ENCODE measurements around the gene FKRP.

Gene FKRP

DNA sequence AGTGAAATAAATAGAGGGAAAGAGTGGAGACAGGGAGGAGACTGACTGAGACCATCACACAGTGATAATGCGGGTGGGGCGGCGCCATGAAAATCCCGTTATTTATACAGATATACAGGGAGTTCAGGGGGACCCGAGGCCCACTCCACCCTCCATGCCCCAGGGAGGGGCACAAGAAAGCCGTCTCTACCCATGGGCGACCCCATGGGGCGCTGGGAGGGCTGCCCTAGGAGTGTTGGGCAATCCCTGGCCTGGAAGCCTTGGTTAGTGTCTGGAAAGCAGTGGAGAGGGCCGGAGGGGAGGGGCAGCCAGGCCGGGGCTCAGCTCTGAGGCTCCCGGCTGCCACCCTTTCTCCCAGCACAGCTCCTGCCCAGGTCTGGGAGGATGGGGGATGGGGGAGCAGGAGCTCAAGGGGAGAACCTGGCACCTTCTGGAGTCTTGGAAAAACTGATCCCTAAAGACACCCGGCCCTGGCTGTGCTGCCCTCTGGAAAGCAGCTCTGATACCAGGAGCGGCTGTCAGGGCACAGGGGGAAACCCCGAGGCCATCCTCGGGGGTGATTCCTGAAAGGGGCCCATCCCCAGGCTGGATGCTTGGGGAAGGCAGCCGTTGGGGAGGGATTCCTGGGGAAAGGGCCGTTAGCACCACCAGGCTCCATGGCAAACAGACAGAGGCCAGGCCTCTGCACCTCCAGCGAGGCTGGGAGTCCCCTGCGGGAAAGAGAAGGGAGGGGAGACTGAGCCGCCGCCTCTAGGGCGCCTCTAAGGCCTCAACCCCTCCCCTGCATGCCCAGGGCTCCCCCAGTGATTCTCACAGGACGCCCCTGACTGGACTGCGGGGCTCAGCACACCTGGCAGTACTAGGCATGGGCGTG is 26.0 kb upstream of the FKRP start:
- DNase-seq (ENCODE audit: low spot score): no peak

DNA sequence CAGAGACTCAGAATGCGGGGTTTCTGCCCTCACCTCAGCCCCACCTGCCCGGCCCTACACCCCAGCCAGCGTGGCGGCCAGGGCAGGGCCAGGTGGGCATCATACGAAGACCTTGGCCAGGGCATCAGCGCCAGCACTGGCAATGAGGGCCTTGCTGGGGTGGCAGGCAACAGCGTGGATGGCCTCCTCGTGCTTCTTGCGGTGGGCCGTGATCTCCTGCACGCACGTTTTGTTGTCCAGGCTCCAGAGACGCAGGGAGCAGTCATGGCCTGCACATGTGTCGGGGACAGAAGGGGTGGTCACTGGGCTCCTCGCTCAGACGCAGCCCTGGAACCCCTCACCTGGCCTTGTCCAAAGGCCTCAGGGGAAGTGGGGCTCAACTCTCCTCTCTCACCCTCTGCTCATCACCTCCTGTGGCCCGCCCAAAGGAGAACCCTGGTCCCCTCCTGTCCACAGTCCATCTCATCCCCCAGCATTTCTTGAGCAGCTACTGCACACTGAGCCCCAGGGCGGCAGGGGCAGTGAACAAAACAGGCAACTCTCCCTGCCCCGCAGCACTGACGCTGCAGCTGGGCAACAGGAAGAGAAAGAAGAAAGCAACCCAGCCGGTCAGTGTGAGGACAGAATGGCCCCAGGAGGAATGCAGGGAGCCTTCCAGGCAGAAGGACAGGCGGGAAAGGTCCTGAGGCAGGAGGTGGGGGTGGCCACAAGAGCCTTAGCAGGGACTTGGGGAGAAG is 25.2 kb upstream of the FKRP start:
- DNase-seq (ENCODE audit: low spot score): no peak

- DNase-seq (ENCODE audit: low spot score): no peak
Observed at GRCh38 chr19:46721269-46722003, 24.4 kb upstream of the FKRP start.

DNA sequence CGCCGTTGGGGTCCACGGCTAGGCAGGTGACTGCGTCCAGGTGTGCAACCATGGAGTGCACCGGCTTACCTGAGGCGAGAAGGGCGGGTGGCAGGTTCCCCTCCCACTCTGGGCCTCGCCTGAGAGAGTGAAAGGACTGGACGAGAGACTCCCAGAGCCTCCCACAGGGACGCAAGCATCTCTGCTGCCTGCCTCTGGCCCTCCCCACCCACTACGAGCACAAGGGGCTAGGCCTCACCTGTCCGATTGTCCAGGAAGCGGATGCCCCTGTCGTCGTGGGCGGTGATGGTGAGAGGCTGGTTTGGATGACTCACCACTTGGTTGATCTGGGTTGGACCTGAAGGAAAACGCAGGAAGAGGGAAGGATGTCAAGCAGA is 23.9 kb upstream of the FKRP start:
- no peak for DNase-seq (ENCODE audit: low spot score)

DNA sequence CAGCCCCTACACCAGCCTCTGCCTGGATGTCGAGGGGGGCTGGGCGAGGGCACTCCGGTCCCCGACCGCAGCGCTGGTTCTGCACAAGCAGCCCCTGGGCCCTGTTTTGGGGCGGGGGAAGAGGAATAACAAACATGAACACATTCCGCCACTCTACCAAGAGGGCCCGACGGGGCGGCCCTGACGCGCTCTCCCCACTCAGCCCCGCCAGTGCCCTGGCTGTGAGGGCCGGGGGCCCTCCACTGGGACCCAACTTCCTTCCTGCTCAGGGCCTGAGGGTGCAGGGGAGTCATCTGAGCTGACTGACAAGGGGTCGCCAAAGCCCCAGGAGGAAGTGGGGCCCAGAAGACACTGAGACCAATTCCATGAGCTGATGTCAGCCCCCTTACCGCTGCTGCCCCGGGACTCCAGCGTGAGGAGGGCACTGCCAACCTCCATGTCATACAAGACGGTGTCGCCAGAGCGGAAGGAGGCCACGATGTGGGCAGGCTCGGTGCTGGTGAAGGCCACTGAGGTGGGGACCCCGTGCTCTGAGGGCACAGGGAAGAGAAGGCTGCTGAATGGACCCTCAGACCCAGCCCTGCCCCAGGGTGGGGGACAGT is 23.3 kb upstream of the FKRP start:
- no peak for DNase-seq (ENCODE audit: low spot score)

GRCh38 chr19:46723023-46723461 is 22.8 kb upstream of the FKRP start:
- DNase-seq (ENCODE audit: low spot score): no peak

- DNase-seq (ENCODE audit: low spot score): no peak
Observed at GRCh38 chr19:46723471-46723870, 22.4 kb upstream of the FKRP start.

DNA sequence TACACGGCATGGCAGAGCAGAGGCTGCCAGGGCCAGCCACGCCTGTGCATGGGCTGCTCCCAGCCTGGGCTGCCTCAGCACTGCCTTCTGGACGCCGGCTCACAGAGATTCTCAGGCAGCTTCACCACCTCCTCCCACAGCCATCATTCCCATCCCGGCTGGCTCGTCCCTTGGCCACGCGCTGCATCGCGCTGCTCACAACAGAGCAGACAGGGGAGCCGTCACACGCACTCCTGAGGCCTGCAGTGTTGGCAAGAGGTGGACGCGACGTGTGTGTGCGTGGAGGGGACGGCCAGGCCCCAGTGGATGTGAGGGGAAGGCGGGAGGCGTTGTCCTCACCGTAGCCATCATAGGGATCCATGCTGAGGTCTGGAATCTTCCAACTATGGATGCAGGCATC is 21.4 kb upstream of the FKRP start:
- no peak for DNase-seq (ENCODE audit: low spot score)

GRCh38 chr19:46725036-46725820 is 20.6 kb upstream of the FKRP start:
- DNase-seq (ENCODE audit: low spot score): no peak

- no peak for DNase-seq (ENCODE audit: low spot score)
Observed at GRCh38 chr19:46725859-46726393, 19.9 kb upstream of the FKRP start.

GRCh38 chr19:46726551-46726950 is 19.3 kb upstream of the FKRP start:
- no peak for DNase-seq (ENCODE audit: low spot score)

DNA sequence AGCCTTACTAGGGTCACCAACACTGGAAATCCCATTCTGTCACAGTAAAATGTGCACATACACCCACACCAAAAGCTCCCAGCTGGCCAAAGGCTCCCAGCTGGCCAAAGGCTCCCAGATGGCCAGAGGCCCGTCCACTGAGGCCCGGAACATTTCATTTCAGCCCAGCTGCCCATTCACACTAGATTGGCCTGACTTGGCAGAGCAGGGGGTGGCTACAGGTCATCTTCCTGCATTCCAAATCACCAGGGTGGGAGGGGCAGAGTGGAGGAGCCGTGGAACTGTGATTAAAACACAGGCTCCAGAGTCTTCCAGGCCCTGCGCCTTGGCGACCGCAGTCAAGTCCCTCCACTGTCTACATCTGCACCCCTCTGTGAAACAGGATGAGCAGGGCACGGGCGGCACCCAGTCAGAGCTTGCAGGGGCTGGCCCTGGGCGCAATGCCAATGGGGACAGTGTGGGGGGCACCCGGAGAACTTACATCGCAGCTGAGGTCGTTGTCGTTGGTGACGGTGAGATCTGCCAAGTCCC is 18.8 kb upstream of the FKRP start:
- no peak for DNase-seq (ENCODE audit: low spot score)

GRCh38 chr19:46727757-46728156 is 18.1 kb upstream of the FKRP start:
- no peak for DNase-seq (ENCODE audit: low spot score)

DNA sequence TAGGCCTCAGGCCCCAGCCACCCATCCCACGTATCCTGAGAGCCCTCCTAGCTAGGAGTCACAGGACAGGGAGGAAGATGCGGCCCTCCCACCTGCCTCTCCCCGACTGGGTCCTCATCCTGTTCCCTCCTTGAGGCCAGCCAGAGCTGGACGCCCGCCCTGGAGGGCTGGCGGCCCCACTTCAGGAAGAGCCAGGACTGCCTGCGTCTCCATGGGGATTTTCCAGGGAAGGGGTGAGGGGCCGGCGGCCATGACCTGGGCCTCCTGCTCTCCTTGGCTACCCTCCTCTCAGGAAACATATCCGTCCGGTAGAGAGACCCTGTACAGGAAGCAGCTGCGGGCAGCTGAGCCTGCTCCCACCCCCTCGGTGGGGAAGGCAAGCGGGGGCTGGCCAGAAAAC is 17.6 kb upstream of the FKRP start:
- no peak for DNase-seq (ENCODE audit: low spot score)

DNA sequence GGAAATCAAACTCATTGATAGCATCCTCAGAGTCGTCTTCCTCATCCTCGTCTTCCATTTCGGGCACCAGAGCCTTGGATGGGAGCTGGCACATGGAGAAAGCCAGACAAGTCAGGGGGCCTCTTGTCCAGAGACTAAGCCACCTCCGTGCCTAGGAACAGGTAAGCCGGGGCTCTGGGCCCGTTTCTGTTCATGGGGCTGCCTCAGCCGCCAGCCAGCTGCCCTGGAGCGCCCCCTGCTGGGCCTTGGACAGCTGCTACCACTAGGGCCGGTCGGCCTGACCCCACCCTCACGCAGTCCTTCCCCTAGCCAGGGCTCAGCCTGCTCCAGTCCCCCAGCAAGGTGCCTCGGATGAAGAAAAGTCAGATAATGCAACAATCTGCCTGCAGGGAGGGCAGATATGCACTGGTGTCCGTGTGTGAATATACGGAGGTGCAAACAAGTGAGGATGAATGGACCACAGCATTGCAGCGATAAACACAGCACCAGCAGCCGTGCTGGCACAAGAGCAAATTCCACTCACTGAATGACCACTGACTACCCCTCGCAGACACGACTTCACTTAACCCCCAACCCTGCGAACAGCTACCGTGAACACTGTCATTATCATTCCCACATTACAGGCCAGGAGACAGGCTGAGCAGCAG is 17.0 kb upstream of the FKRP start:
- DNase-seq (ENCODE audit: low spot score): no peak

DNA sequence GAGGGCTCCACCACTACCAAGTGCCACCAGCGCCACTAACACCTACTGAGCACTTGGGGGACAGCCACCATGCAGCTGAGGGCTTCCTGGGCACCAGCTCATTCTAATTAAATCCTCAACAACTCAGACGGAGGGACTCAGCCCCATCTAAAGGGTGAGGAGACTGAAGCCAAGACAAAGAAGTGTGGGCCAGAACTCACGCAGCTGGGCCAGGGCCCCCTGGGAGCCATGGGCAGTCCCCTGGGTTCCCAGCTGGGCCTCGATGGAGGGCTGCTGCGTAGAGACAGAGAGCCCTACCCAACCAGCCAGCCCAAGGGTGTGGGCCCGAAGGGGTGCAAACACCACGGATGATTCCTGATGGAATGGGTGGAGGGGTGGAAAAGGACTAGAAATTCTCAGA is 16.2 kb upstream of the FKRP start:
- no peak for DNase-seq (ENCODE audit: low spot score)

DNA sequence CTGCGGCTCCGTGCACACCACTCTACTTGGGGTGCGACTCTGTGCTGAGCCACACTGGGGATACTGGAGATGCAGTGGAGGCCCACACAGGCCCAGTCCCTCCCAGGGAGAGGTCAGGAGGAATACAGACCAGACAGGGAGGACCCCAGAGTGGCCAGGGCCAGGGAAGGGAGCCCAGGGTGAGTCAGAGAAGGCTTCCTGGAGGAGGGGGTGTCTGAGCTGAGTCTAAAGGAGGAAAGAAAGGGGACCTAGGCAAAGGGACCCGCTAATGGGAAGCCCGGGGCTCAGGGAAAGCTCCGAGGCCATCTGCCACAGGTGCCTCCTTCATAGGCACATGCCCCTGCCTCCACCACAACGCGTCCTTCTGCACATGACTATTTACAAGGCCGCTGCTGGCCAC is 15.7 kb upstream of the FKRP start:
- DNase-seq (ENCODE audit: low spot score): no peak

DNA sequence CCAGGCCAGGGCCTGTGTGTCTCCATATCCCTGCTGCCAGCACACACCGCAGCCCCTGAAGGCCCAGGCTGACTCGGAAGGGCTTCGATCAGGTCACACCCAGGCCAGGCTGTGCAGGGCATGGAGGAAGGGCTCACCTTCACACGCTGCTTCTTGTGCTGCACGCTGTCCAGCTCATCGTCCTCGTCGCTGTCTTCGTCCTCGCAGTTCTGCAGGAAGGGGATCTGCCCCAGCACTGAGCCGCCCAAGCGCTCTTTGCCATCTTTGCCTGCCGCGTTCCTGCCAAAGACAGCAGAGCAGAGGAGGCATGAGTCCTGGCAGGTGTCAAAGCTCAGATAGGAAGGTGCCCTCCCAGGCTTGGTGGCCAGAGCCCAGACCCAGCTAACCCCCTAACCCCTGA is 15.3 kb upstream of the FKRP start:
- no peak for DNase-seq (ENCODE audit: low spot score)

DNA sequence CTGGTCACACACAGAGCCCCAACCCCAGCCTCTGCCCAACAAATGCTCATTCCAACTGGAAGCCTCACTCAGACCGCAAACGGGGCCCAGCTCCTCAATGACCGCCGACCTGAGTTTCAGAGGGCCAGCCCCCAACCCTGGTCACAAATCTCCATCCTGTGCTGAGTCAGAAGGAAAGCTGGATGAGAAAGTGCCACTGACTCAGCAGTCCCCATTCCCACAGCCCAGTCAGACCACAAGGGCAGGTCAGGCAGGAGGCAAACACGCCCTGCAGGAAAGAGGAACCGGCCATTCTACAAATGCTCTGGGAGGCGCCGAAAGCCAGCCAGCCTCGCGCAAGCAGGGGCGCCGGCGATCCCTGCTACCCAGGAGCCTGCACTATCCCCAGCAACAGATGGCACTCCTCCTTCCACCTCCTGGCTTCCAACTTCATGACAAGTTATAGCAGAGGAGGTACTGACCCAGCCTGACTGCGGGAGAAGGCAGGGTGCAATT is 14.8 kb upstream of the FKRP start:
- DNase-seq (ENCODE audit: low spot score): no peak

- DNase-seq (ENCODE audit: low spot score): no peak
Observed at GRCh38 chr19:46731584-46731983, 14.3 kb upstream of the FKRP start.

All from COLO829 (cell line).